NT2/D1 (cell line): ENCODE results near the gene ZNF587.
"Not testable (repeated sequence)": the region's sequence is repeated elsewhere in the genome, so short reads cannot be mapped to it uniquely, and the experiment has no call there.

Source experiments
- SUZ12 ChIP-seq: IDR thresholded peaks from 2 replicates; pipeline ENCODE4 v1.6.1; 2011; ENCODE audit not compliant: insufficient read length, insufficient read depth; ENCODE audit errors: extremely low read depth
- YY1 ChIP-seq: IDR thresholded peaks from 2 replicates; pipeline ENCODE4 v1.6.1; 2011; ENCODE audit not compliant: insufficient read length, insufficient read depth
- ZNF274 ChIP-seq: IDR thresholded peaks from 2 replicates; pipeline ENCODE4 v1.6.1; 2011; ENCODE audit warnings: mild to moderate bottlenecking, low read depth, low read length

DNA sequence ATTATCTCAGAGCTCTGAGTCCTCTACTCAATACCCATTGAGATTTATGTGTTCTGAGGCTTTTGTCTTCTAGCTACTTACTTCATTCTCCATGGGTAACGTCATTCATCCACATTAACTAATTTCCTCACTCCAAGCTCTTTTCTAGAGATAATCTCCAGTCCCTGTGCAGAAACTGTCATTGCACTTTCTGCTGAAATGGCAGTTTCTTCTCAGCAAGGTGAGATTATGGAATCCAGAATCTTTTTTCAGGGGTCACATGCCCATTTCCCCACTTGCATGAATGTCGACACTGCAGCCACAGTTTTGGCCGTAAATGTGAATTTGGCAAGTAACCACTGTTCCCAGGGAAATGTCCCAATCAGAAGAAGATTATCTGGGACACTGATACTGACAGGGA is 12.7 kb downstream of the ZNF587 start:
- not testable (repeated sequence) for TF ChIP-seq YY1, ZNF274, SUZ12
